Activated CD8-positive, alpha-beta memory T cell treated with anti-CD3 and anti-CD28 coated beads for 24 hours (primary cell): Measurements from ENCODE around the gene NME2.

Experiments
- DNase-seq: peaks from one replicate; pipeline ENCODE4 v3.0.0-alpha.2; 2020

Gene NME2

DNA sequence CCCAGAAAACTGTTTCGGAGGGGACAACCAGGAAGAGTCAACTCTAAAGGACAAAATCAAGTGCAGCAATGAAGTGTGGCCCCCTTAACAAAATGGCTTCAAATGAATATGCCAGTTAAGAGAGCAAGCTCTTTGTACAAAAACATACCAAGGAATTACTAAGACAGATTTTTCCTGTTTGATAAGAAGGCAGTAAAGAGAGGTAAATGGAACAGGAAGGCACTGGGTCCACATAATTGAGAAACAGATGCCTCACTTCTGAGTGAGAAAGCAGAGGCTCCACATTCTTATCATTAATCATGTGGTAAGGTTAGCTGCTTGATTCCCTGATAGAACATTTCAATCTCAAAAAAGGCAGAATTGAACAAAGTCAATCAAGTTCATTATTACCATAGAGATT, 48.7 kb downstream of the NME2 start:
- no peak for DNase-seq

DNA sequence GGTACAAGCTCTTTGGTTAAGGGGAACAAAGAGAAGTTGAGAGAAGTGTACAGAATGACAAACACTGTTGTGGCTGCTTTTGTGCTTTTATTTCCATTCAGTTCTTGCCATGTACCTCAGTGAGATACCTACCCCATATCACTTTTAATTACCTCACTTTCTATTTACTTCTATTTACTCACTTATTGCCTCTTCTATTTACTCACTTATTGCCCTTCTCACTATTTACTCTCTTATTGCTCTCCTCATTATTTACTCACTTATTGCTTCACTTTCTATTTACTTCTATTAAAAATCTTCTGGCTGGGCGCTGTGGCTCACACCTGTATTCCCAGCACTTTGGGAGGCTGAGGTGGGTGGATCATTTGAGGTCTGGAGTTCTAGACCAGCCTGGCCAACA, 51.7 kb downstream of the NME2 start:
- no peak for DNase-seq

DNA sequence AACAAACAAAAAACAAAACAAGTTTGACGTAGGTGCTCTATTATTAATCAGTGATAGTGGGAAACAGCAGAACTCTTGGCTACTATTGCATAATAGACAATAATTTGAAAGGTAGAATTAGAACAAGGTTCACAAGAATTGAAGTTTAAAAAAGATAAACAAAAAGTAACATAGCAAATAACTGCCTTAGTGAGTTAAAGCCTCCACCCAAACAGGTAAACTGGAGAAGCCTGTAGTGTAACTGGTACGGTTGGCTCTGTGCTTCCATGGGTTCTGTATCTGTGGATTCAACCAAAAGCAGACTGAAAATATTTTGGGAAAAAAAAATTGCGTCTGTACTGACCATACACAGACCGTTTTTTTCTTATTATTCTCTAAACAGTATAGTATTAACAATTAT, 55.1 kb downstream of the NME2 start:
- no peak for DNase-seq
